ENCODE results near the gene NCKAP5. TPM values are rescaled to one million over a fixed set of nuclear protein-coding genes. Genes with fewer than 3 reads are reported as not detected.

The NCKAP5 gene
- total RNA-seq, 4 donors from 2014 or later = 0.03 to 0.55 (median 0.33) TPM

DNA sequence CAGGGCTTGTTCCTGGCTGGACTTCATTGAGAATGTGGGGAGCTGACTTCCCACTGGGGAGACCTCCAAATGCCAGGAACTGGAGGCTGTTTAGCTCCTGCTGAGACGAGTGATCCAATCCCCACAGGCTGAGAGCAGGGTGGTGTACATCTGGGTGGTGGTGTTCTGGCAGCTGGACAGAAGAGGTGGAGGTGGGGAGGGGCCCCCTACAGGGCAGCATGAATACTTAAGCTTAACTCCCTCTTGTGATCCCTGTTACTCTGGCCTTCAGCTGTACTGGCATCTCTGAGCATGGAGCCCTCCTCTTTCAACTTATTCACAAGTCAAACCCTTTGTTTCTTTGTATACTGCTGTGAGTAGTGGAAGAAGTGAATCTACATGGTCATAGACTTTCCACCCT, 730.5 kb downstream of the NCKAP5 start:
- H3K27ac ChIP-seq = no peak overlapping the region

DNA sequence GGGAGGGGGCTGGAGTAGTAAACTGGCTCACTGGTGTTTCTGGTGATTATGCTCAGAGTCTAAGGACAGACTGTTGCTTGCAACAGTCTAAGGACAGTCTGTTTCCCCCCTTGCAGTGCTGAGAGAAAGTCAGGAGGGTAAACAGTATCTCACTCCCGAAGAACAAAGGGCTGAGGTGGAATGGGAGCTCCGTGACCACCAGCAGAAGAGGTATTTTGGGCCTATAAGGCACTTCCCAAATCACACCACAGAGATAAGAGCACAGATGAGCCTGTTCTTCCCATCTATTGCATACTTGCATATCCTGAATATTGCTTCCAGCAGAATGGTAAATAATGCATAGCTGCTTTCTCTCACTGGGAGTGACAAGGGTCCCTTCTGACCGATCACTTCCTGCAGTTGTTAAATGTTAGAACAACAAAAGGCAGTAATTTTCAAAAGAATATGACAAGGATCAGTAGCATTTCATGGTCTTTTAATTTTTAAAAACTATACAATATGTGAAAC, 737.9 kb downstream of the NCKAP5 start:
- Histone ChIP-seq H3K36me3 (no peaks in the 10 kb centered on the region), H3K27me3 (no peaks in the 10 kb centered on the region), H3K4me1 (no peaks in the 10 kb centered on the region), H3K27ac (no peak overlapping the region), H3K9me3 (no peaks in the 10 kb centered on the region), H3K4me3 (no peak overlapping the region)
- in situ Hi-C loops (cut with MboI; ENCODE audit: low sequenced_read_pairs in 4 of 4) (no loop called here), intact Hi-C loops (cut with DNase I; ENCODE audit: low total_unique reads) (no loop called here)
- TF ChIP-seq POLR2A (IDR thresholded peaks at IDR 0.05) = no peak
- TF ChIP-seq, protein P1, sequence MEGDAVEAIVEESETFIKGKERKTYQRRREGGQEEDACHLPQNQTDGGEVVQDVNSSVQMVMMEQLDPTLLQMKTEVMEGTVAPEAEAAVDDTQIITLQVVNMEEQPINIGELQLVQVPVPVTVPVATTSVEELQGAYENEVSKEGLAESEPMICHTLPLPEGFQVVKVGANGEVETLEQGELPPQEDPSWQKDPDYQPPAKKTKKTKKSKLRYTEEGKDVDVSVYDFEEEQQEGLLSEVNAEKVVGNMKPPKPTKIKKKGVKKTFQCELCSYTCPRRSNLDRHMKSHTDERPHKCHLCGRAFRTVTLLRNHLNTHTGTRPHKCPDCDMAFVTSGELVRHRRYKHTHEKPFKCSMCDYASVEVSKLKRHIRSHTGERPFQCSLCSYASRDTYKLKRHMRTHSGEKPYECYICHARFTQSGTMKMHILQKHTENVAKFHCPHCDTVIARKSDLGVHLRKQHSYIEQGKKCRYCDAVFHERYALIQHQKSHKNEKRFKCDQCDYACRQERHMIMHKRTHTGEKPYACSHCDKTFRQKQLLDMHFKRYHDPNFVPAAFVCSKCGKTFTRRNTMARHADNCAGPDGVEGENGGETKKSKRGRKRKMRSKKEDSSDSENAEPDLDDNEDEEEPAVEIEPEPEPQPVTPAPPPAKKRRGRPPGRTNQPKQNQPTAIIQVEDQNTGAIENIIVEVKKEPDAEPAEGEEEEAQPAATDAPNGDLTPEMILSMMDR (IDR thresholded peaks at IDR 0.05 in 4 of 5, conservative IDR thresholded peaks at IDR 0.05 in 1 of 5) = no peak
- DNase-seq = no peak
- ATAC-seq = no peak

More for the DNA sequence above, 730.5 kb downstream of the NCKAP5 start:
- in situ Hi-C loops (cut with MboI; ENCODE audit: low sequenced_read_pairs in 4 of 4) (no loop called here), intact Hi-C loops (cut with DNase I; ENCODE audit: low total_unique reads) (no loop called here)
- H3K36me3 ChIP-seq = no peaks in the 10 kb centered on the region
- H3K4me3 ChIP-seq = no peak overlapping the region
- ATAC-seq (no peak), DNase-seq (no peak)
- TF ChIP-seq, protein P1 (IDR thresholded peaks at IDR 0.05 in 4 of 5, conservative IDR thresholded peaks at IDR 0.05 in 1 of 5) = no peak
- TF ChIP-seq POLR2A (IDR thresholded peaks at IDR 0.05) = no peak
- H3K9me3 ChIP-seq = no peaks in the 10 kb centered on the region
- H3K4me1 ChIP-seq = no peaks in the 10 kb centered on the region
- H3K27me3 ChIP-seq = no peaks in the 10 kb centered on the region

DNA sequence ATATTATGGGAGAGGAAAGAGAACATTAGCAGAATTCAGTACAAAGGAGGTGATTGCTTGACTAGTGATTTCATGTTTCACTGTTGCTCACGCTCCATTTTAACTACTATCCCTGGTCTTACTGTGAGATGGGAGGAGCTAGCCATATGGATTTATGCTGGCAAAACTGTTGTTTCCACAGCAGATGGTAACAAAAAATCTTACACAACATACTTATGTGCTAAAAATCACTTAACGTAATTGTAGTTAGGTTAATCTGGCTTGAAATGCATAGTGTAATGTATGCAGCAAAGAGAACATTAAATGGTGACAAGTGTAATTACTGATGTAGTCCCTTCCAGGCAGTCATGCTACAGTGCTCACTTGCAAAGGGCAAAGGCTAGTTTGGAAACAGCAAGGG, 742.7 kb downstream of the NCKAP5 start:
- TF ChIP-seq, protein P1 (IDR thresholded peaks at IDR 0.05 in 4 of 5, conservative IDR thresholded peaks at IDR 0.05 in 1 of 5) = no peak
- no peak for TF ChIP-seq POLR2A (IDR thresholded peaks at IDR 0.05)

DNA sequence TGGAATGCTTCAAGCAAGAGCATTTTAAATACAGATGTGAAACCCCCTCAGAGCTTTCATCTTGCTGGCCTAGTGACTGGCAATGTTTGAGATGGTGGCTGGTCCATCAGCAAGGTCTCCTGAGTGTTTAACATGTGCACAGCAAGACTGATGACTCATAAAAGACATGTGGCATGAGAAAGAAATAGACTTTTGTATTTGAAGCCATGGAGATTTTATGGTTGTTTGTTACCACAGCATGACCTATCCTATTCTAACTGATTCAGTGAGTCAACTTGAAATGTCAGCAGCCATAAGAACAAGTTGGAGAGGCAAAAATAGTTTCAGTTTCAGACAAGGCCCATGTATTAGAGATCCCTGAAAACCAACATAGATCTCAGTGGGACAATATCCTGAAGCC, 743.5 kb downstream of the NCKAP5 start:
- H3K9me3 ChIP-seq = no peaks in the 10 kb centered on the region
- no peak for TF ChIP-seq POLR2A (IDR thresholded peaks at IDR 0.05)
- TF ChIP-seq, protein P1 (IDR thresholded peaks at IDR 0.05 in 4 of 5, conservative IDR thresholded peaks at IDR 0.05 in 1 of 5) = no peak
- no peaks in the 10 kb centered on the region for H3K36me3 ChIP-seq
- H3K4me1 ChIP-seq = no peaks in the 10 kb centered on the region
- H3K27ac ChIP-seq = no peak overlapping the region
- no peak for DNase-seq
- no peak overlapping the region for H3K4me3 ChIP-seq
- intact Hi-C loops (cut with DNase I; ENCODE audit: low total_unique reads) (no loop called here), in situ Hi-C loops (cut with MboI; ENCODE audit: low sequenced_read_pairs in 4 of 4) (no loop called here)
- ATAC-seq = no peak
- H3K27me3 ChIP-seq = no peaks in the 10 kb centered on the region

More for the DNA sequence above, 742.7 kb downstream of the NCKAP5 start:
- Histone ChIP-seq H3K4me3 (no peak overlapping the region), H3K27me3 (no peaks in the 10 kb centered on the region), H3K36me3 (no peaks in the 10 kb centered on the region), H3K4me1 (no peaks in the 10 kb centered on the region), H3K9me3 (no peaks in the 10 kb centered on the region), H3K27ac (no peak overlapping the region)
- in situ Hi-C loops (cut with MboI; ENCODE audit: low sequenced_read_pairs in 4 of 4) (no loop called here), intact Hi-C loops (cut with DNase I; ENCODE audit: low total_unique reads) (no loop called here)
- no peak for DNase-seq
- ATAC-seq = no peak

DNA sequence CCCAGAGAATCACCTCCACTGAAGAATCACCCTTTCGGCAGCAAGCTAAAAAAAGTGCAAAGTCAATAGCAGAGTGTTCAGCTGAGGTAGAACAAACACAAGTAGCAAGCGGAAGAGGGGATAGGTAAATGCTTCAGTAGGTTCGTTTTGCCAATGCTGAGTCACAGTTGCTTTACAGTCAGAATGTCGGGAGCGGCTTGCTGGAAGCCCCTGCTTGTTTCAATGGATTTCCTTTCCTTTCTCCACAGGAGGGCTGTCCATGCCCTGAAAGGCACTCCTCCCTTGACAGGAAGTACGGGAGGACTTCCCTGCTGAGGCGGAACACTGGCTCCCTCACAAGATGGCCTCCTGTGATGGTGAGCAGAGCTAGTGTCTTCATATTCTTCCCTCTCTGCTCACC, 752.0 kb downstream of the NCKAP5 start:
- intact Hi-C loops (cut with DNase I; ENCODE audit: low total_unique reads) (no loop called here), in situ Hi-C loops (cut with MboI; ENCODE audit: low sequenced_read_pairs in 4 of 4) (no loop called here)
- no peak for DNase-seq
- no peak overlapping the region for H3K27ac ChIP-seq
- no peaks in the 10 kb centered on the region for H3K9me3 ChIP-seq
- no peaks in the 10 kb centered on the region for H3K36me3 ChIP-seq
- H3K4me3 ChIP-seq = no peak overlapping the region
- H3K27me3 ChIP-seq = no peaks in the 10 kb centered on the region
- H3K4me1 ChIP-seq = no peaks in the 10 kb centered on the region
- ATAC-seq = no peak
- TF ChIP-seq, protein P1 (IDR thresholded peaks at IDR 0.05 in 4 of 5, conservative IDR thresholded peaks at IDR 0.05 in 1 of 5) = no peak
- TF ChIP-seq POLR2A (IDR thresholded peaks at IDR 0.05) = no peak
